Stimulated activated CD4-positive, alpha-beta T cell treated with anti-CD3 and anti-CD28 coated beads, Interleukin-2, amount 100 ng/mL, for 4 hours (primary cell): ENCODE measurements around the gene MAGEA12.
"Not testable (repeated sequence)": the region's sequence is repeated elsewhere in the genome, so short reads cannot be mapped to it uniquely, and the experiment has no call there.

Experiments
- DNase-seq: peaks from one replicate; pipeline ENCODE4 v3.0.0-alpha.2; 2020; ENCODE audit warnings: low read depth

Gene MAGEA12

GRCh38 chrX:152733261-152733975 is at the start of gene MAGEA12, which contains the start of gene CSAG1:
Gene MAGEA12 (plus strand): TSS chrX:152733757. CDS start chrX:152736162, 2,405 bp downstream.
Gene CSAG1 (minus strand): TSS chrX:152733721. CDS start chrX:152732460, 1,261 bp downstream.
- no peak for DNase-seq

DNA sequence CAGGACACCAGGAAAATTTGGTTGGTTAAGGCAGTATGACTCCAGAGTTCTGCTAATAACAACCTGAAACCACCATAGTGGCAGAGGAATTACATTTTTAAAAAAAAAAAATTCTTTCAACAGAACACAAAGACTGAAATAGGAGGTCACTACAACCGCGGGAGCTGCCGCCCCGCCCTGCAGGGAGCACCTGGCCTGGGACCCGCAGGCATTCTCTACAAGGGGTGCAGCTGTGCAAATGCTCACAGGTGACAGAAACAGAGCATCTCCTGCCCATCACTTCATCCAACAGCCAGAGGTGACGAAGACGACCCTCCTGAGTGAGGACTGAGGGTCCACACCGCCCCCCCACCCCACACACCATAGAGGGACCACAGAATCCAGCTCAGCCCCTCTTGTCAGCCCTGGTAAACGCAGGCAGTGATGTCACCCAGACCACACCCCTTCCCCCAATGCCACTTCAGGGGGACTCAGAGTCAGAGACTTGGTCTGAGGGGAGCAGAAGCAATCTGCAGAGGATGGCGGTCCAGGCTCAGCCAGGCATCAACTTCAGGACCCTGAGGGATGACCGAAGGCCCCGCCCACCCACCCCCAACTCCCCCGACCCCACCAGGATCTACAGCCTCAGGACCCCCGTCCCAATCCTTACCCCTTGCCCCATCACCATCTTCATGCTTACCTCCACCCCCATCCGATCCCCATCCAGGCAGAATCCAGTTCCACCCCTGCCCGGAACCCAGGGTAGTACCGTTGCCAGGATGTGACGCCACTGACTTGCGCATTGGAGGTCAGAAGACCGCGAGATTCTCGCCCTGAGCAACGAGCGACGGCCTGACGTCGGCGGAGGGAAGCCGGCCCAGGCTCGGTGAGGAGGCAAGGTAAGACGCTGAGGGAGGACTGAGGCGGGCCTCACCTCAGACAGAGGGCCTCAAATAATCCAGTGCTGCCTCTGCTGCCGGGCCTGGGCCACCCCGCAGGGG is 35.3 kb upstream of the MAGEA12 start, which contains the start of gene MAGEA3:
Gene MAGEA3, plus strand, starts transcription at position 843 of the 980 bp plus-strand sequence. CDS start 2,039 bp downstream, outside the sequence.
- DNase-seq: not testable (repeated sequence)

GRCh38 chrX:152700390-152700789 is 33.2 kb upstream of the MAGEA12 start:
- not testable (repeated sequence) for DNase-seq

DNA sequence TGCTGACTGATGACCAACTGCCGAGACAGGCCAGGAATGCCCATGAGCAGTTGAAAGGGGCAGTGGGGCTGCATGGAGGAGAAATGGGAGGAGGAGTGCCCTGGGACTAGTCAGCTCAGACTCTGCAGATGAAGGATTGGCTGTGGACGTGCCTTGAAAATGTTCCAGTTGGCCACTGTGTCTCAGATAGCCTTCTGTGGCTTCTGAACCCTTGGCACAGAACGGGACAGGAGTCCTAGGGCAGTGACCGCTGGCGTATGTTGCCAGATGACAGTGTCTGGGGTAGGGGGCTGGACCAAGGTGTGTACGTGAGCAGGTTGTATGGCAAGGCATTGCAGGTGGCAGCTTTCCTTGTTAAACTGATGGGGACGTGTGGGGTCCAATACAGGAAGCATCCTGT is 27.1 kb upstream of the MAGEA12 start:
- not testable (repeated sequence) for DNase-seq

GRCh38 chrX:152709173-152709572 is 24.4 kb upstream of the MAGEA12 start, which contains the start of gene CSAG2:
Gene CSAG2 (minus strand): TSS chrX:152709273. CDS start chrX:152709112, 161 bp downstream.
- not testable (repeated sequence) for DNase-seq

GRCh38 chrX:152713195-152713594 is 20.4 kb upstream of the MAGEA12 start:
- DNase-seq: not testable (repeated sequence)

GRCh38 chrX:152713815-152714787 is 19.5 kb upstream of the MAGEA12 start, which contains the start of gene MAGEA2B:
Gene MAGEA2B (plus strand): TSS chrX:152714628. CDS start chrX:152717107, 2,479 bp downstream.
- not testable (repeated sequence) for DNase-seq

DNA sequence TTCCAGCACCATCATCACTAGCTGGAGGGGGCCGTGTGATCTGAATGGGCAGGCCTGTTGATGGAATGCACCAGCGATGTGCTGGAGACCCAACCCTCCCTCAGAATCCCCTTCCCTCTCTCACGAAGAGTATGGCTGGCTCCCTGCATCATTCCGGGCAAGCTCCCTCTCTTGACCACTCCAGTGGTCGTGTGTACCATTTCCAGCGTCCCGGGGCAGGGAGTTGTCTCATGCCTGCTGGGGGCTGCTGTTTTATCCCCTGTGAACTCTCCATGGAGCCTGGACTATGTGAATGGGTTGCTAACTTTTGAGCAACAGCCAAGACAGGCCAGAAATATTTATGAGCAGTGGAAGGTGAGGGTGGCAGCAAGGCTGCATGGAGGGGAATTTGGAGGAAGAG is 8.1 kb upstream of the MAGEA12 start:
- no peak for DNase-seq

DNA sequence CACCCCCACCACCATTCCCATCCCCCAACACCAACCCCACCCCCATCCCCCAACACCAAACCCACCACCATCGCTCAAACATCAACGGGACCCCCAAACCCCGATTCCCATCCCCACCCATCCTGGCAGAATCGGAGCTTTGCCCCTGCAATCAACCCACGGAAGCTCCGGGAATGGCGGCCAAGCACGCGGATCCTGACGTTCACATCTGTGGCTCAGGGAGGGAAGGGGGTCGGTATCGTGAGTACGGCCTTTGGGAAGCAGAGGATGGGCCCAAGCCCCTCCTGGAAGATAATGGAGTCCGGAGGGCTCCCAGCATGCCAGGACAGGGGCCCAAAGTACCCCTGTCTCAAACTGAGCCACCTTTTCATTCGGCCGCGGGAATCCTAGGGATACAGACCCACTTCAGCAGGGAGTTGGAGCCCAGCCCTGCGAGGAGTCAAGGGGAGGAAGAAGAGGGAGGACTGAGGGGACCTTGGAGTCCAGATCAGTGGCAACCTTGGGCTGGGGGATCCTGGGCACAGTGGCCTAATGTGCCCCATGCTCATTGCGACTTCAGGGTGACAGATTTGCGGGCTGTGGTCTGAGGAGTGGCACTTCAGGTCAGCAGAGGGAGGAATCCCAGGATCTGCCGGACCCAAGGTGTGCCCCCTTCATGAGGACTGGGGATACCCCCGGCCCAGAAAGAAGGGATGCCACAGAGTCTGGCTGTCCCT is 744 bp downstream of the MAGEA12 start:
- DNase-seq: not testable (repeated sequence)

- no peak for DNase-seq
These were observed 1.5 kb downstream of the MAGEA12 start for GRCh38 chrX:152735101-152735500.

- no peak for DNase-seq
These were observed 2.4 kb downstream of the MAGEA12 start for GRCh38 chrX:152735860-152736511.

GRCh38 chrX:152736528-152736927 is 3.0 kb downstream of the MAGEA12 start:
- DNase-seq: not testable (repeated sequence)

DNA sequence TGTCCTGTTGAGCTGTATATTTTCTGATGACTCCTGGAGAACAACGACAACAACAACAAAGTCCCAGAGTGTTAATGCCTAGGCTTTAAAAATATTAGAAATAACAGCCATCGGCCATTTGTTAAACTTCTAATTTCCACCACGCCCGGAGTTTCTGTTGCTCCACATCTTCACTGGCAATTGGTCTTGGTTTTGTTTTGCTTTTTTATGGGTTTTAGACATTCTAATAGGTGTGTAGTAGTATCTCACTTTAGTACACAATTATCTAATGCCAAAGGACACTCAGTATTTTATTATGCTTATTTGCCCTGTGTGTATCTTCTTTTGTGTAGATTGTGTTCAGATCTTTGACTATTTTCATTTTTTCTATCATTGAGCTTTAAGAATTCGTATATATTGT is 5.0 kb downstream of the MAGEA12 start:
- DNase-seq: no peak

DNA sequence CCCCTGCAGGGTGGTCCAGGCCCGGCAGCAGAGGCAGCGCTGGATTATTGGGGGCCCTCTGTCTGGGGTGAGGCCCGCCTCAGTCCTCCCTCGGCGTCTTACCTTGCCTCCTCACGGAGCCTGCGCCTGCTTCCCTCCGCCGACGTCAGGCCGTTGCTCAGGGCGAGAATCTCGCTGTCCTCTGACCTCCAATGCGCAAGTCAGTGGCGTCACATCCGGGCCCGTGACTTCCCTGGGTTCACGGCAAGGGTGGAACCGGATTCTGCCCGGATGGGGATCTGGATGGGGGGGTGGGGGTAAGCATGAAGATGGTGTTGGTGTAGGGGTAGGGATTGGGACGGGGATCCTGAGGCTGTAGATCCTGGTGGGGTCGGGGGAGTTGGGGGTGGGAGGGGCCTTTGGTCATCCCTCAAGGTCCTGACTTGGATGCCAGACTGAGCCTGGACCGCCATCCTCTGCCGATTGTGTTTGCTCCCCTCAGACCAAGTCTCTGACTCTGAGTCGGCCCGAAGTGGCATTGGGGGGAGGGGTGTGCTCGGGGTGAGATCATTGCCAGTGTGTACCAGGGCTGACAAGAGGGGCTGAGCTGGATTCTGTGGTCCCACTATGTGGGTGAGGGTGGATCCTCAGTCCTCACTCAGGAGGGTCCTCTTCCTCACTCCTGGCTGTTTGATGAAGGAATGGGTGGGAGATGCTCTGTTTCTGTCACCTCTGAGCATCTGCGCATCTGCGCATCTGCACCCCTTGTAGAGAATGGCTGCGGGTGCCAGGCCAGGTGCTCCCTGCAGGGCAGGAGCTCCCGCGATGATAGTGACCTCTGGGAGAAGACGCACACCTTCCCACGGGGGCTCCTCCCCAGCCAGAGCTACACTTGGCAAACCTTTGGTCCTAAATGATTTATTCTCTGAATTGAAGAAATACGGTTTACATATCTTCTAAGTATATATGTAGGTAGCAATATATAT is 20.4 kb downstream of the MAGEA12 start, which contains the start of gene MAGEA2:
Gene MAGEA2, minus strand, starts transcription at position 157 of the 965 bp plus-strand sequence. CDS start 2,479 bp downstream, outside the sequence.
- not testable (repeated sequence) for DNase-seq

DNA sequence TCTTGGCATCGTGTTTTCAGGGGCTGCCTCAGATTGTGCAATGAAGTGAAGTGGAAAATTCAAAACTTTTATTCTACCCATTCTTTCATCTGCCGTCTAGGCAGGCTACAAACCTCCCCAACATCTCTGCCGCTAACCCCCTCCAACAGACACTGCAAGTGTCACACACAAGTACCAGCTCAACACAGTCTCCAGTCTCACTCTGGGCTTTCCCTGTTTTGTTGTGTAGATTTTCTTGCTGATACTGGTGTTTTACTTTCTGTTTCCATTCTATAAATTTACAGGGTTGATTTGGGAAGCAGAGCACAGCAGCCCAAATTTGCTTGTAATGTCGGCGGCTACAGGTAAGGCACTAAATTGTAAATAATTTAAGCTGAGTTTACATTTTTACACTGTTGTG is 21.3 kb downstream of the MAGEA12 start:
- not testable (repeated sequence) for DNase-seq

GRCh38 chrX:152758918-152759317 is 25.4 kb downstream of the MAGEA12 start, which contains the start of gene CSAG3:
Gene CSAG3 (plus strand): TSS chrX:152759218.
- DNase-seq: not testable (repeated sequence)

DNA sequence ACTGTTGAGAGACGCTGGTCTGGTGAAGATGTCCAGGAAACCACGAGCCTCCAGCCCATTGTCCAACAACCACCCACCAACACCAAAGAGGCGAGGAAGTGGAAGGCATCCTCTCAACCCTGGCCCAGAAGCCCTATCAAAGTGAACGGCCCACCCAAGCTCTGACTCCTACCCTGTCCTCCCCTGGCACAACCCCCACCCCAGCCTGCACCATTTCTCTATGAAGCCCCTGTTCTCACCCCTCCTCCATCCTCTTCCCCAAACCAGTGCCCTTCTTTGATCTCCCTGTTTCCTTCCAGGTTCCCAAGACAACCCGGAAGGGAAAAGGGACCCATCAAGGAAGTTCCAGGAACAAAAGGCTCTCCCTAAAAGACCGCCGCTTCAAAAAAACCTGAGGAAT is 26.0 kb downstream of the MAGEA12 start:
- not testable (repeated sequence) for DNase-seq

DNA sequence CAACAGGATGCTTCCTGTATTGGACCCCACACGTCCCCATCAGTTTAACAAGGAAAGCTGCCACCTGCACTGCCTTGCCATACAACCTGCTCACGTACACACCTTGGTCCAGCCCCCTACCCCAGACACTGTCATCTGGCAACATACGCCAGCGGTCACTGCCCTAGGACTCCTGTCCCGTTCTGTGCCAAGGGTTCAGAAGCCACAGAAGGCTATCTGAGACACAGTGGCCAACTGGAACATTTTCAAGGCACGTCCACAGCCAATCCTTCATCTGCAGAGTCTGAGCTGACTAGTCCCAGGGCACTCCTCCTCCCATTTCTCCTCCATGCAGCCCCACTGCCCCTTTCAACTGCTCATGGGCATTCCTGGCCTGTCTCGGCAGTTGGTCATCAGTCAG is 28.0 kb downstream of the MAGEA12 start:
- not testable (repeated sequence) for DNase-seq
